NCI-H2029 treated with DMSO at 0.1 percent for 48 hours (cell line): ENCODE results near the gene GRAP.

ENCODE experiments used
- DNase-seq: peaks from one replicate; lab custom pipeline; 2025; lab: John Stamatoyannopoulos, UW

The GRAP gene

GRCh38 chr17:19018600-19018950 is 28.2 kb downstream of the GRAP start:
- no peak for DNase-seq

GRCh38 chr17:19017804-19018599 is 28.8 kb downstream of the GRAP start:
- no peak for DNase-seq

DNA sequence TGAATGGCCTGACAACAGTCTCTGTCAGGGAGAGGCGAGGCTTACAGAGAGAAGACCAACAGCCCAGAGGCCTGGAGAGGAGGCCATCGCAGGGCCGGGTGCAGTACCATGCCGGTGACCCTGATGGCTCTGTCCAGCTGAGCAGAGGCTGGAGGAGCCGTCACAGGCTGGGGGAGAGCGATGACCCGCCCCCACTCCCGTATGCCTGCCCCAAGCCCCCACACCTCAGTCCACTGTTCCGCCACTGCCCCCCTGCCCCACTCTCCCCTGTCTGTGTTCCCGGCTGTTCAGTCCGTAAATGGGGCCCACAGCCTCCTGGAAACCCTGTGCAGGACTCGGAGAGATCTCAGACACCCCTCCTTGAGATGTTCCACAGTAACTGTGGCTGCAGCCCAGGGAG is 29.4 kb downstream of the GRAP start:
- no peak for DNase-seq

GRCh38 chr17:19016881-19017280 is 29.9 kb downstream of the GRAP start:
- no peak for DNase-seq

DNA sequence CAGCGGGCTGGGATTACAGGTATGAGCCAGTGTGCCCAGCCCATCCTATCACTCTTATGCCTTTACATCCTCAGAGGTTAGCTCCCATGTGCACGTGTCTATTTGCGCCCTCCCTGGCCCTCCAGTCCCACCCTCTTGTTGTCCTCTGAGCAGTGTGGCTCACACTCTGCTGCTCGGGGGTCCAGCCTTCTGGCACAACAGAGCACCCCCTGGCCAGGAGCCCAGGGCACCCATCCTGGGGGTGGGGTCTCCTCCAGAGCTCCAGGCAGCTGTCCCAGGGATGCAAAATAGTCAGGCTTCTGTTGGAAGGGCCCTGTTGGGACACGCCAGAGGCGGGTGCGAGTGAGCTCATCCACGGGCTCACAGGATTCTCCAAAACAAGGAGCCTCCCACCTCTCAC is 30.5 kb downstream of the GRAP start:
- DNase-seq, result no peak

DNA sequence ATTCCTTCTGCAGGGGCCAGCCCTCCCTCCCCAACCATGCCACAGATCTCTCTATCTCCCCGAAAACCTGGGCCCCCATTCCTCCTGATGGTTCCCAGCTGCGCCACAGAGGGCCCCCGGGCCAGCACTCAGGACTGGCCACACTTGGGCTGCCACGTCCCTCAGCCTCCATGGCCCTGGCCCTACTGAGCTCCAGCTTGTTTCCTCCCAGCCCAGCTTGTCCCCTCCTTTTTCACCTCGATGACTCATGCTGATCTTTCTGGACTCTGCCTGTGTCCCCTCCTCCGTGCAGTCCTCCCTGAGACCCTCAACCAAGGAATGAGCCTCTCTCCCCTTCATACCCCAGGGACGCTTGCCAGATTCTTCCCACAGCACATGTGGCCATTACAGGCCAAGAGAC is 31.3 kb downstream of the GRAP start:
- DNase-seq, result no peak

GRCh38 chr17:19014628-19015215 is 32.0 kb downstream of the GRAP start:
- no peak for DNase-seq

- no peak for DNase-seq
These were observed 32.7 kb downstream of the GRAP start for GRCh38 chr17:19013806-19014627.

DNA sequence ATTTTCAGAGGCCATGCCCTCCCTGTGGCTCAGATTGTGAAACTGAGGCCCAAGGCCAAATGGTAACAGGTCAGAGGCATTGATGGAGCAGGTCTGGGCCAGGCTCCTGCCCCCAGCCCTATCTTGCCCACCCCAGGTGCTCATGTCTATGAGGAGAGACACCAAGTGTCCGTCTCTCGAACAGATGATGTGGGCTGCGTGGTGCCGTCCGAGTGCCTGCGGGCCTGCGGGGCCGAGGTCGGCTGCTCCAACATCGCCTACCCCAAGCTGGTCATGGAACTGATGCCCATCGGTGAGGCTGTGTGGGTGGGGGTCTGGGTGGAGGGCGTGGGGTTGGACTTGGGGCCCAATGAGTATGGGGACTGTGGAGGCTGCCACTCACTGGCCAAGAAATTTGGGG is 33.5 kb downstream of the GRAP start:
- no peak for DNase-seq

GRCh38 chr17:19012171-19013080 is 34.3 kb downstream of the GRAP start:
- DNase-seq, result no peak

DNA sequence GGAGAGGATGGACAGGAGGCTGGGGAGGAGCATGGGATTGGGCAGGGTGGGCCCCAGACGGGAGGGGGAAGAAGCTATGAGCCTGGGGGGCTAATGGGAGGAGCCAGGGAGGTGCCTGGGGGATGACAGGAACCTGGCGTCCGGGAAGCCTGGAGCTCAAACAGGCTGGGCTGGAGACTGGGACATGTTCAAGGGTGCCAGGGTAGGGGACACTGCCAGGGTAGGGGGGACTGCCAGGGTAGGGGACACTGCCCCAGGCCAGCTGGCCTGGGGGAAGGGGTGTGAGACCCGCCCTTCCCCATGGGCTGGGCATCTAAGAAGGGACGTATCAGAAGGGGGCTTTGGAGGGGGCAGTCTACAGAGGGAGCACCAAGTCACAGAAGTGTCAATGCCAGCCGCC is 35.2 kb downstream of the GRAP start:
- no peak for DNase-seq

- no peak for DNase-seq
These were observed 35.8 kb downstream of the GRAP start for GRCh38 chr17:19010729-19011505.

- DNase-seq, result no peak
These were observed 36.8 kb downstream of the GRAP start for GRCh38 chr17:19009970-19010369.

- DNase-seq, result no peak
These were observed 40.1 kb downstream of the GRAP start for GRCh38 chr17:19006698-19007097.

GRCh38 chr17:19005789-19006430 is 40.8 kb downstream of the GRAP start:
- DNase-seq, result no peak

GRCh38 chr17:19005137-19005773 is 41.5 kb downstream of the GRAP start:
- DNase-seq, result no peak

GRCh38 chr17:19004421-19005136 is 42.2 kb downstream of the GRAP start, which contains the start of gene FAM83G:
TSS of gene FAM83G (minus strand) at chr17:19004764. CDS start at chr17:19004041, 723 bp downstream.
- no peak for DNase-seq

- no peak for DNase-seq
These were observed 43.0 kb downstream of the GRAP start for GRCh38 chr17:19003543-19004420.
